LNCAP (cell line): ENCODE data around the gene AKAP7.
A peak's percentile ranks its signal among the peaks of the same experiment; 100 is the strongest.

ENCODE experiments used
- TF ChIP-seq, protein P1 (sequence below): fragments of 450-650 bp; IDR thresholded peaks from 2 replicates; pipeline ENCODE4 v1.5.1; 2017; ENCODE audit warnings: mild to moderate bottlenecking

The AKAP7 gene

DNA sequence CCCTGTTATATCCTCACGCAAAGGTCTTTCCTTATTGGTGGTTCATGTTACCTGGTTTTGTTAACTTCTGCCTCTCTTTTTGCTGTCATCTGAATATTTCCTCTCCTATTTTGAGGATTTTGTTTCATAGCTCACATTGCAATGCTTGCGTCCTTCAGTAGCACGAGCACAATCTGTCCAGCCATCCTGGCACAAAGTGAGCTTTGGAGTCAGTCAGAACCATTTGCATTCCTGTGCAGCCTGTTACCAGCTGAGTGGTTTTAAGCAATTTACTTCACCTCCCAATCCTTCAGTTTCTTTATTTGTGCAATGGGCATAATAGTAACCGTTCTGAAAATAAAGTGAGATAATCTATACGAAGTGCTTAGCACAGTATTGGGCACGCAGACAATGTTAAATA, 42.7 kb downstream of the AKAP7 start:
- TF ChIP-seq, protein P1, sequence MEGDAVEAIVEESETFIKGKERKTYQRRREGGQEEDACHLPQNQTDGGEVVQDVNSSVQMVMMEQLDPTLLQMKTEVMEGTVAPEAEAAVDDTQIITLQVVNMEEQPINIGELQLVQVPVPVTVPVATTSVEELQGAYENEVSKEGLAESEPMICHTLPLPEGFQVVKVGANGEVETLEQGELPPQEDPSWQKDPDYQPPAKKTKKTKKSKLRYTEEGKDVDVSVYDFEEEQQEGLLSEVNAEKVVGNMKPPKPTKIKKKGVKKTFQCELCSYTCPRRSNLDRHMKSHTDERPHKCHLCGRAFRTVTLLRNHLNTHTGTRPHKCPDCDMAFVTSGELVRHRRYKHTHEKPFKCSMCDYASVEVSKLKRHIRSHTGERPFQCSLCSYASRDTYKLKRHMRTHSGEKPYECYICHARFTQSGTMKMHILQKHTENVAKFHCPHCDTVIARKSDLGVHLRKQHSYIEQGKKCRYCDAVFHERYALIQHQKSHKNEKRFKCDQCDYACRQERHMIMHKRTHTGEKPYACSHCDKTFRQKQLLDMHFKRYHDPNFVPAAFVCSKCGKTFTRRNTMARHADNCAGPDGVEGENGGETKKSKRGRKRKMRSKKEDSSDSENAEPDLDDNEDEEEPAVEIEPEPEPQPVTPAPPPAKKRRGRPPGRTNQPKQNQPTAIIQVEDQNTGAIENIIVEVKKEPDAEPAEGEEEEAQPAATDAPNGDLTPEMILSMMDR = no peak

GRCh38 chr6:131182991-131183425, 47.7 kb downstream of the AKAP7 start:
- TF ChIP-seq, protein P1 = peak; percentile 67

DNA sequence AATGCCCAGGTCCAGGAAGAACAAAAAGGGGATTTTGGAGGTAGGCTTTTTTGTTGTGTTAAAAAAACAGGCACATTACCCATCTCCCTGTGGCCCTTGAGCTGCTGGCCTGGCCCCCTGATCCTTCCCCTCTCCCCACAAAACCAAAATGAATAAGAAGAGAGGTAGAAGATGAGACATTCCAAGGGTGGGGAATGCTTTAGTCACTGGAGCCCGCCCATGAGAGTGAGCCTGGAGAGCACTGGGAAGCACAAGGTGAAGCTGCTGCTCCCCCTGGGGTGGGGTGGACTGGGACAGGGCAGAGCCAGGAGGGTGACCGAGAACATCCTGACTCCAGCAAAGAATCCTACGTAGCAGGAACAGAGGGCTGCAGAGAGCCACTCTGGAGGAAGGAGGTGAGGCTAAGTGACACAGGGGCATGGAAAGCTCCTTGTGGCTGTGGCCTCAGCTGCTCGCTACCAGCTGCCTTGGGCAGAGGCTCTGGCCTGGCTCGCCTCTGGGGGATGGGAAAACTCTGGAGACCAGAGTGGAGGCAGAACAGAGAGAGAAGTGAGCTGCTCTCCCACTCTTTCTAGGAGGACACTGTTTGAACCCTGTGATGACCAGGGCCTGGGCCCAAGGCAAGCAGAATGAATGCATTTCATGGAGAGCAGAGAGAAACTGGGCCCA, 48.3 kb downstream of the AKAP7 start:
- TF ChIP-seq, protein P1 = no peak

- TF ChIP-seq, protein P1 = no peak
Measured at GRCh38 chr6:131191590-131191989, 56.3 kb downstream of the AKAP7 start.

DNA sequence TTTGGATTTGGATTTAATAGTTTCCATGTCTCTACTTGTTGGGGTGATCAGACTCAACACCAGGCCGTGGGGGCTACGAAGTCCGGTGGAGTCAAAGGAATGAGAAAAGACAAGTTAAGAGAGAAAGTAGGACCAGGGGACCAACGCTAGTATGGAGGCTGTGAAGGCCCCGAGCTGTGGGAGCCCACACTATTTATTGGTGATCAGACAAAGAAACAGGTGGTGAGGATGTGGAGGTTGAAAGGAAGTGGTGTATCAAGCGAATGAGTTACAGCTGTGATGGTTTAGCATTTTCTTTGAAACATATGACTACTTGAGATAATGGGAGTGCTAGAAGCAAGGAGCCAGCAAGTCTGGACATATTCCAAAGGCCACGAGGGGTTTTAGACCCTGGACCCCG, 62.4 kb downstream of the AKAP7 start:
- TF ChIP-seq, protein P1 = no peak

DNA sequence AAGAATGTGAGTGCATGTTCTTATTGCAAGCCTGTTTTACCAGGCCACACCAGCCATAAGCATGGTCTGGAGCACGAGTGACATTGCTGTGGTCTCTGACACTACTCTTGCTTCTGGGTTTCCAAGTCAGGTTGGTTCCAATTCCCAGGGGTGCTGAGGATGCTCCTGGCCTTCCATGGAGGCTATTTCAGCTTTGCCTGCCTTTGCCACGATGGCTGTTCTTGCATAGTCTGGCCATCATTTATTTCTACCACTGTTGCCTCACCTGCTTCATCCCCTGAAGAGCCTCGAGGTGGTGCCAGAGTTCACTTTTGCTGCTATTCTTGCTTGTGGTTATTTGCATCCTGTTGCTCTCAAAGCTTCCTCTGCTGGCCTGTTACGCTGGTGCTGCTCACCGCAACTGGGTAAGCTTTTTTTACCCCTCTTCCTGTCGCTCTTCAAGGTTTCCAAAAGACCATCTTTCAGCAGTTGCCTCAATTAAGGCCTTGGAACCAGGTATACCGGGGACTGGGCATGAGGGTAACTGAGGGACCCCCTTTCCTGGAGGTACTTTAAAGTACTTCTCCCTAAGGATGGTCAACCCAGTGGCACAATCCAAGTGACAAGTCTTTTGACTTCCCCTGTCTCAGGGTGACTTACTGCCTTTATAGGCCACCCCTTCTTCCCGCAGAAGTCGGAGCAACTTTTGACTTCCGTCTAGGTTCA, 64.5 kb downstream of the AKAP7 start:
- TF ChIP-seq, protein P1 = peak; percentile 51; the same call in 1 of the 2 replicates

GRCh38 chr6:131205481-131206244, 70.4 kb downstream of the AKAP7 start:
- TF ChIP-seq, protein P1 = no peak
